Parathyroid adenoma (tissue), 2 donors: ENCODE data around the gene FN3K.

Source experiments
- H2AFZ ChIP-seq: fragments of 300-600 bp; sonication (generic); one replicate; pipeline ENCODE4 v1.7.0; 2017; ENCODE audit warnings: antibody characterized with exemption, mild to moderate bottlenecking
- H3K27ac ChIP-seq: fragments of 300-600 bp; sonication (generic); one replicate; pipeline ENCODE4 v1.7.0; 2017
- H3K27me3 ChIP-seq: fragments of 300-600 bp; sonication (generic); one replicate; pipeline ENCODE4 v1.7.0; 2017; ENCODE audit warnings: low read length; ENCODE audit not compliant: control insufficient read depth, insufficient read depth
- H3K36me3 ChIP-seq: fragments of 300-600 bp; sonication (generic); one replicate; pipeline ENCODE4 v1.7.0; 2017; ENCODE audit warnings: low read length; ENCODE audit not compliant: control insufficient read depth, insufficient read depth
- H3K4me1 ChIP-seq: fragments of 300-600 bp; sonication (generic); one replicate; pipeline ENCODE4 v1.7.0; 2017; ENCODE audit warnings: control low read depth
- H3K4me2 ChIP-seq: fragments of 300-600 bp; sonication (generic); one replicate; pipeline ENCODE4 v1.7.0; 2017; ENCODE audit warnings: low read length
- H3K4me3 ChIP-seq: fragments of 300-600 bp; sonication (generic); one replicate; pipeline ENCODE4 v1.7.0; 2017; ENCODE audit warnings: low read depth, low read length
- H3K79me2 ChIP-seq: fragments of 300-600 bp; sonication (generic); one replicate; pipeline ENCODE4 v1.7.0; 2017; ENCODE audit warnings: control low read depth
- H3K9ac ChIP-seq: fragments of 300-600 bp; sonication (generic); one replicate; pipeline ENCODE4 v1.7.0; 2017; ENCODE audit warnings: mild to moderate bottlenecking
- H3K9me3 ChIP-seq: fragments of 300-600 bp; sonication (generic); one replicate; pipeline ENCODE4 v1.7.0; 2017; ENCODE audit warnings: low read length; ENCODE audit not compliant: control insufficient read depth
- CTCF ChIP-seq: fragments of 300-600 bp; sonication (generic); IDR thresholded peaks from one replicate; pipeline ENCODE4 v1.7.0; 2017; ENCODE audit warnings: antibody characterized with exemption, mild to moderate bottlenecking
- donor health status: primary hyperparathyroidism.

FN3K gene

GRCh38 chr17:82697808-82698064 lies 37.7 kb upstream of the FN3K start:
- Histone ChIP-seq H3K27ac (no peak overlapping the region), H3K9ac (no peak overlapping the region), H3K27me3 (no peaks in the 10 kb centered on the region), H3K4me1 (no peaks in the 10 kb centered on the region), H3K4me3 (peak overlapping the region; percentile 47), H3K9me3 (no peaks in the 10 kb centered on the region), H2AFZ (peak overlapping the region; percentile 67), H3K4me2 (peak overlapping the region; percentile 83), H3K79me2 (peaks cover 16% of the 10 kb centered on the region), H3K36me3 (no peaks in the 10 kb centered on the region)
- TF ChIP-seq CTCF: no peak

DNA sequence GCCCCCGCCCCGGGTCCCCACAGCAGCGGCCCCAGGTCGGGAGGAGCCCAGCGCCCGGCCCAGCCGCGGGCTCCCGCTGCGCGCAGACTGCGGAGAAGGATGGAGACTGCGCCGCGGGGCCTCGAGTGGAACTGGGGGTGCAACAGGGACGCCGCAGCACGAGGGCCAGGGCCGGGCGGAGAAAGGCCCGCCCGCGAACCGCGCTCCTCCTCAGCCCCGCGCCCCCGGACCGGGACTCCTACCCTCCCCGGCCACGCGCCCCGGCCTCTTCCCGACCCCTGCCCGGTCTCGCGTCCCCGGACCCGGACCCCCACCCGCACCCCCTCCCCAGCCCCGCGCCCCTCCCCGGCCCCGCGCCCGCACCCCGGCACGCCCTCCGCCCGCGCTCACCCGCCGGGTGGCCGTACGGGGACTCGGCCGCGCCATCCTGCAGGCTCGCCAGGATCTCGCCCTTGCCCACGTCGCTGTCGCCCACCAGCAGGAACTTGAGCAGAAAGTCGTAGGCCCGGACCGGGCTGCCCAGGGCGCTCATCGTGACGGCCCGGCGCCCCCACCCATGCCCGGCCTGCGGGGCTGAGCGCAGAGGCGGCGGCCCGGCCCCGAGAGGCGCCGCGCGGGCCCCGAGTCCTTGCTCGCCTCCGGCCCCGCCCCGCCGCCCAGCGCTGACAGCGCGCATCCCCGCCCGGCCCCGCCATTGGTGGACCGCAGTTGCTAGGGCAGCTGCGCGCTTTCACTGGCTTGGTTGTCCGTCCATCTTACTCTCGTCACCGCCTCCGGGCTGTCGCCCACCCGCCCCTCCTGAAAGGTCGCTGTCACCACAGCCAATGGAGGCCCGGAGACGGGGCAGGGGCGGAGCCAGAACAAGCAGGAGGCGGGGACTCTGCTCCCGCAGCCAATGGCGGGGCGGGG lies 37.1 kb upstream of the FN3K start, which contains the start of gene RAB40B:
TSS of gene RAB40B (minus strand) at position 634 of the 909 bp plus-strand sequence. CDS start at position 532, 102 bp downstream.
- no peak for TF ChIP-seq CTCF
- peak within 1 kb of the TSS; percentile 42 for H3K27ac ChIP-seq
- no peak within 1 kb of the TSS for H3K9ac ChIP-seq
- H3K4me2 ChIP-seq: peak within 1 kb of the TSS; percentile 96
- no peaks in the 10 kb centered on the region for H3K36me3 ChIP-seq
- H3K9me3 ChIP-seq: no peaks in the 10 kb centered on the region
- no peaks in the 10 kb centered on the region for H3K4me1 ChIP-seq
- peak within 1 kb of the TSS; percentile 94 for H2AFZ ChIP-seq
- peaks cover 16% of the 10 kb centered on the region for H3K79me2 ChIP-seq
- H3K27me3 ChIP-seq: no peaks in the 10 kb centered on the region
- H3K4me3 ChIP-seq: peak within 1 kb of the TSS; percentile 62

DNA sequence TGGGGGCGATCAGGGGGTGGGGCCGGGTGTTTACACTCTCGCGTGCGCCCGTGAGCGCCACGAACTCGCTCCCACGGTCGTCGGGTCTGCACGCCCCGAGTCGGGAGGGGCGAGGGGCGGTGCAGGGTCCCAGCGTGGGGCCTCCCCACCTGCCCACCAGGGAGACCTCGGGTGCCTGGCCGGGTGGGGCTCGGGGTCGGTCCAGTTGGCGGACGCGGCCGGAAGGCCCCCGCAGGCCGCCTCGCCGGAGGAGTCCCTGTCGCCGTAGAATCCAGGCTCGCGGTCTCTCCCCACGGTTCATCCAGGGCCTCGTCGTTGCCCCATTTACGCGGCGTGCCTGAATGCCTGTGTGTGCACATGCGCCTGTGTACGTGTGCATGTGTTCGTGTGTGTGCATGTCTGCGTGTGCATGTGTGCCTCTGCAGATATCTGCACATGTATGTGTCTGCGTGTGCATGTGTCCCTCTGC lies 36.4 kb upstream of the FN3K start:
- Histone ChIP-seq H3K36me3 (no peaks in the 10 kb centered on the region), H3K9me3 (no peaks in the 10 kb centered on the region), H3K27ac (peak overlapping the region; percentile 42), H3K79me2 (peaks cover 16% of the 10 kb centered on the region), H2AFZ (peak overlapping the region; percentile 94), H3K27me3 (no peaks in the 10 kb centered on the region), H3K4me3 (peak overlapping the region; percentile 62), H3K9ac (no peak overlapping the region), H3K4me1 (no peaks in the 10 kb centered on the region), H3K4me2 (peak overlapping the region; percentile 96)
- TF ChIP-seq CTCF: no peak

DNA sequence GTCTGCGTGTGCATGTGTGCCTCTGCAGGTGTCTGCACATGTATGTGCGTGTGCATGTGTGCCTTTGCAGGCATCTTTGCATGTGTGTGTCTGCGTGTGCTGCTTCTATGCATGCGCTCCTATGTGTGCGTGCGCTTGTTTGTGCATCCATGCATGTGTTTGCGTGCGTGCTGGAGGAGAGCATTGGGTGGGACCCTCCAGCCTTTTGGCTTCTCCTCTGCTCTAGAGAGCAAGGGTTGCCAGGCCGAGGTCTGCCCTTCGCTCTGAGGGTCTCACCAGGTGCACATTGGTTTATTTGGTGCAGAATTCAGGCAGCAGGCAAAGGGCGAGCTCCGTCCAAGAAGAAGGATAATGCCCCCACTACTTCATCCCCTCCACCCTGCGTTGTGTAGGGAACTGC lies 35.9 kb upstream of the FN3K start:
- no peak overlapping the region for H2AFZ ChIP-seq
- H3K4me3 ChIP-seq: no peak overlapping the region
- H3K36me3 ChIP-seq: no peaks in the 10 kb centered on the region
- peak overlapping the region; percentile 96 for H3K4me2 ChIP-seq
- H3K4me1 ChIP-seq: no peaks in the 10 kb centered on the region
- H3K9ac ChIP-seq: no peak overlapping the region
- H3K27ac ChIP-seq: no peak overlapping the region
- H3K27me3 ChIP-seq: no peaks in the 10 kb centered on the region
- TF ChIP-seq CTCF: no peak
- H3K79me2 ChIP-seq: peaks cover 14% of the 10 kb centered on the region
- H3K9me3 ChIP-seq: no peaks in the 10 kb centered on the region
